ENCODE measurements around the gene BRPF3.

- TF ChIP-seq ATF7 (IDR thresholded peaks at IDR 0.05; ENCODE audit: low read depth), result no peak
- TF ChIP-seq TAF1 (IDR thresholded peaks at IDR 0.05; ENCODE audit: borderline replicate concordance, low read depth, low read length), result no peak
- no peak for TF ChIP-seq EP300 (IDR thresholded peaks at IDR 0.05; ENCODE audit: borderline replicate concordance in 1 of 2, control insufficient read depth in 1 of 2, low read depth in 2 of 2, low read length in 2 of 2)
- no peak for TF ChIP-seq SKIL (IDR thresholded peaks at IDR 0.05; ENCODE audit: low read depth, poor library complexity, severe bottlenecking)
- no peak for TF ChIP-seq ESRRA (IDR thresholded peaks at IDR 0.05; ENCODE audit: low read length)
- no peak for TF ChIP-seq CTCF (IDR thresholded peaks at IDR 0.05 in 2 of 3, conservative IDR thresholded peaks at IDR 0.05 in 1 of 3; ENCODE audit: control insufficient read depth in 2 of 3, extremely low read depth in 1 of 3, insufficient read depth in 1 of 3, low read depth in 3 of 3, low read length in 3 of 3)
- no peak for TF ChIP-seq SRF (IDR thresholded peaks at IDR 0.05; ENCODE audit: low read depth in 2 of 2, low read length in 2 of 2)
- TF ChIP-seq, protein P1, sequence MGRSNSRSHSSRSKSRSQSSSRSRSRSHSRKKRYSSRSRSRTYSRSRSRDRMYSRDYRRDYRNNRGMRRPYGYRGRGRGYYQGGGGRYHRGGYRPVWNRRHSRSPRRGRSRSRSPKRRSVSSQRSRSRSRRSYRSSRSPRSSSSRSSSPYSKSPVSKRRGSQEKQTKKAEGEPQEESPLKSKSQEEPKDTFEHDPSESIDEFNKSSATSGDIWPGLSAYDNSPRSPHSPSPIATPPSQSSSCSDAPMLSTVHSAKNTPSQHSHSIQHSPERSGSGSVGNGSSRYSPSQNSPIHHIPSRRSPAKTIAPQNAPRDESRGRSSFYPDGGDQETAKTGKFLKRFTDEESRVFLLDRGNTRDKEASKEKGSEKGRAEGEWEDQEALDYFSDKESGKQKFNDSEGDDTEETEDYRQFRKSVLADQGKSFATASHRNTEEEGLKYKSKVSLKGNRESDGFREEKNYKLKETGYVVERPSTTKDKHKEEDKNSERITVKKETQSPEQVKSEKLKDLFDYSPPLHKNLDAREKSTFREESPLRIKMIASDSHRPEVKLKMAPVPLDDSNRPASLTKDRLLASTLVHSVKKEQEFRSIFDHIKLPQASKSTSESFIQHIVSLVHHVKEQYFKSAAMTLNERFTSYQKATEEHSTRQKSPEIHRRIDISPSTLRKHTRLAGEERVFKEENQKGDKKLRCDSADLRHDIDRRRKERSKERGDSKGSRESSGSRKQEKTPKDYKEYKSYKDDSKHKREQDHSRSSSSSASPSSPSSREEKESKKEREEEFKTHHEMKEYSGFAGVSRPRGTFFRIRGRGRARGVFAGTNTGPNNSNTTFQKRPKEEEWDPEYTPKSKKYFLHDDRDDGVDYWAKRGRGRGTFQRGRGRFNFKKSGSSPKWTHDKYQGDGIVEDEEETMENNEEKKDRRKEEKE (IDR thresholded peaks at IDR 0.05), result no peak
These were observed 51.1 kb downstream of the BRPF3 start for GRCh38 chr6:36247693-36248092.

Data from GM12878 (cell line).